ENCODE data around the gene ZNF124.
"Not testable (repeated sequence)": the region's sequence is repeated elsewhere in the genome, so short reads cannot be mapped to it uniquely, and the experiment has no call there.

Gene ZNF124

GRCh38 chr1:247126601-247127000, 45.2 kb downstream of the ZNF124 start:
- H3K4me3 ChIP-seq (ENCODE audit: insufficient read depth, low read length, poor library complexity, severe bottlenecking); H3K9me2 ChIP-seq (replicated peaks; ENCODE audit: insufficient read depth, low read length); H3K27ac ChIP-seq (ENCODE audit: low read depth, low read length); H3K36me3 ChIP-seq (ENCODE audit: low read length); H2AFZ ChIP-seq (ENCODE audit: low read depth, low read length, severe bottlenecking); H3K4me2 ChIP-seq (ENCODE audit: low read depth, low read length, poor library complexity, severe bottlenecking); H3F3A ChIP-seq (ENCODE audit: insufficient read depth); H3K27me3 ChIP-seq (ENCODE audit: low read length); H3K9me3 ChIP-seq (ENCODE audit: insufficient read depth, low read length); H4K20me1 ChIP-seq (ENCODE audit: low read depth, low read length); H3K9ac ChIP-seq (ENCODE audit: low read length): not testable (repeated sequence)
- peaks cover 12% of the 10 kb centered on the region for H3K79me2 ChIP-seq (ENCODE audit: insufficient read depth, low read length)

GRCh38 chr1:247126166-247126565, 45.7 kb downstream of the ZNF124 start:
- not testable (repeated sequence) for H3K9me3 ChIP-seq (ENCODE audit: insufficient read depth, low read length); H3F3A ChIP-seq (ENCODE audit: insufficient read depth); H3K27me3 ChIP-seq (ENCODE audit: low read length); H3K4me3 ChIP-seq (ENCODE audit: insufficient read depth, low read length, poor library complexity, severe bottlenecking); H2AFZ ChIP-seq (ENCODE audit: low read depth, low read length, severe bottlenecking); H3K27ac ChIP-seq (ENCODE audit: low read depth, low read length); H4K20me1 ChIP-seq (ENCODE audit: low read depth, low read length); H3K9ac ChIP-seq (ENCODE audit: low read length); H3K36me3 ChIP-seq (ENCODE audit: low read length); H3K4me2 ChIP-seq (ENCODE audit: low read depth, low read length, poor library complexity, severe bottlenecking); H3K9me2 ChIP-seq (replicated peaks; ENCODE audit: insufficient read depth, low read length)
- peaks cover 12% of the 10 kb centered on the region for H3K79me2 ChIP-seq (ENCODE audit: insufficient read depth, low read length)

- no peak overlapping the region for H3K4me2 ChIP-seq (ENCODE audit: low read depth, low read length, poor library complexity, severe bottlenecking)
- no peaks in the 10 kb centered on the region for H3K79me2 ChIP-seq (ENCODE audit: insufficient read depth, low read length)
- no peak overlapping the region for H3K27ac ChIP-seq (ENCODE audit: low read depth, low read length)
- H3K9me3 ChIP-seq (ENCODE audit: insufficient read depth, low read length): no peaks in the 10 kb centered on the region
- H3K9me2 ChIP-seq (replicated peaks; ENCODE audit: insufficient read depth, low read length): no peaks in the 10 kb centered on the region
- no peak overlapping the region for H3K9ac ChIP-seq (ENCODE audit: low read length)
- H3F3A ChIP-seq (ENCODE audit: insufficient read depth): no peaks in the 10 kb centered on the region
- no peaks in the 10 kb centered on the region for H4K20me1 ChIP-seq (ENCODE audit: low read depth, low read length)
- H3K27me3 ChIP-seq (ENCODE audit: low read length): no peaks in the 10 kb centered on the region
- TF ChIP-seq EZH2phosphoT487 (conservative IDR thresholded peaks at IDR 0.05; ENCODE audit: low read length): no peak
- TF ChIP-seq CTCF (IDR thresholded peaks at IDR 0.05; ENCODE audit: insufficient read depth, low read length, poor library complexity, severe bottlenecking): no peak
- no peak overlapping the region for H3K4me3 ChIP-seq (ENCODE audit: insufficient read depth, low read length, poor library complexity, severe bottlenecking)
- no peaks in the 10 kb centered on the region for H3K36me3 ChIP-seq (ENCODE audit: low read length)
- no peak overlapping the region for H2AFZ ChIP-seq (ENCODE audit: low read depth, low read length, severe bottlenecking)
Observed at GRCh38 chr1:247121382-247121781, 50.4 kb downstream of the ZNF124 start.

GRCh38 chr1:247120408-247120668, 51.5 kb downstream of the ZNF124 start:
- not testable (repeated sequence) for H3F3A ChIP-seq (ENCODE audit: insufficient read depth); H3K9me2 ChIP-seq (replicated peaks; ENCODE audit: insufficient read depth, low read length); H2AFZ ChIP-seq (ENCODE audit: low read depth, low read length, severe bottlenecking); H3K36me3 ChIP-seq (ENCODE audit: low read length); H3K9me3 ChIP-seq (ENCODE audit: insufficient read depth, low read length); H3K9ac ChIP-seq (ENCODE audit: low read length); H4K20me1 ChIP-seq (ENCODE audit: low read depth, low read length); H3K27me3 ChIP-seq (ENCODE audit: low read length); H3K4me3 ChIP-seq (ENCODE audit: insufficient read depth, low read length, poor library complexity, severe bottlenecking); H3K4me2 ChIP-seq (ENCODE audit: low read depth, low read length, poor library complexity, severe bottlenecking); H3K27ac ChIP-seq (ENCODE audit: low read depth, low read length); H3K79me2 ChIP-seq (ENCODE audit: insufficient read depth, low read length)

- Histone ChIP-seq H2AFZ (ENCODE audit: low read depth, low read length, severe bottlenecking) (no peak overlapping the region), H3K9me3 (ENCODE audit: insufficient read depth, low read length) (no peaks in the 10 kb centered on the region), H3K36me3 (ENCODE audit: low read length) (no peaks in the 10 kb centered on the region), H3K4me2 (ENCODE audit: low read depth, low read length, poor library complexity, severe bottlenecking) (no peak overlapping the region), H3F3A (ENCODE audit: insufficient read depth) (no peaks in the 10 kb centered on the region), H4K20me1 (ENCODE audit: low read depth, low read length) (no peaks in the 10 kb centered on the region), H3K4me3 (ENCODE audit: insufficient read depth, low read length, poor library complexity, severe bottlenecking) (no peak overlapping the region), H3K79me2 (ENCODE audit: insufficient read depth, low read length) (no peaks in the 10 kb centered on the region), H3K27me3 (ENCODE audit: low read length) (no peaks in the 10 kb centered on the region), H3K9ac (ENCODE audit: low read length) (no peak overlapping the region), H3K27ac (ENCODE audit: low read depth, low read length) (no peak overlapping the region), H3K9me2 (replicated peaks; ENCODE audit: insufficient read depth, low read length) (no peaks in the 10 kb centered on the region)
- TF ChIP-seq EZH2phosphoT487 (conservative IDR thresholded peaks at IDR 0.05; ENCODE audit: low read length): no peak
- TF ChIP-seq CTCF (IDR thresholded peaks at IDR 0.05; ENCODE audit: insufficient read depth, low read length, poor library complexity, severe bottlenecking): no peak
Observed at GRCh38 chr1:247119600-247120407, 52.0 kb downstream of the ZNF124 start.
